ENCODE results near the gene EML6.

DNA sequence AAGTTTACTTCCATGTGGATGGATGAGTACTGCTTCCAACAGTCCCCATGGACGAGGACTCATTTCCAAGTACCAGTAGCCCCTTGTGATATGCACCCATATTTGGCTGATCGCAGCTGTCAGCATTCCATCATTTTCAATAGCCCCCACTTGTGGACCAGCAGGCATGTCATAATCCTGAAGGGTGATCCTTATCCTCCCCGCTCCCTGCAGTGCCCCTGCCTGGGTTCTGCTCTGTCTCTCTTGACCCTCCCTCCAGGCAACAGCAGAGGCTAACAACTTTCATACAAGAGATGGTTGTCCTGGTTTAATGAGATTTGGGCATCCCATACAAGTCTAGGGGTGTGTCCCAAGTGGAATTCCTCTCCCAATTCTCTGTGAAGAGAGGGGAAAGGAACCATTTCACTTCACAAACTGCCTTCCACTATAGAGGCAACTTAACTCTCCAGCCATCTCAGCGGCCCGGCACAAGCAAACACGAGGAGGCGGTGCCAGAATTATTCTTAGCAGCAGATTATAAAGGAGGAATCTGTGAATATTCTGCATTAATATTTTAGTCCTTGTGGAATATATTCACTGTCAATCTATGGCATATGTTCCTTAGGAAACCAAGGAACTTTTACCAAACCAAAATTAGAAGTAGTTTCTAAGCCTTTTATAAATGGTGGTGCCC, 216.1 kb downstream of the EML6 start:
- TF ChIP-seq POLR2AphosphoS5 (IDR thresholded peaks at IDR 0.05; ENCODE audit: low read depth, low read length) (no peak), TAF1 (IDR thresholded peaks at IDR 0.05; ENCODE audit: borderline replicate concordance, insufficient read depth, low read length) (no peak), SIN3A (IDR thresholded peaks at IDR 0.05; ENCODE audit: borderline replicate concordance, insufficient read depth, low read length) (no peak), FOXP2 (optimal IDR thresholded peaks at IDR 0.05; ENCODE audit: borderline replicate concordance, extremely low read depth, extremely low read length, insufficient read depth) (no peak)
- TF ChIP-seq, protein P1, sequence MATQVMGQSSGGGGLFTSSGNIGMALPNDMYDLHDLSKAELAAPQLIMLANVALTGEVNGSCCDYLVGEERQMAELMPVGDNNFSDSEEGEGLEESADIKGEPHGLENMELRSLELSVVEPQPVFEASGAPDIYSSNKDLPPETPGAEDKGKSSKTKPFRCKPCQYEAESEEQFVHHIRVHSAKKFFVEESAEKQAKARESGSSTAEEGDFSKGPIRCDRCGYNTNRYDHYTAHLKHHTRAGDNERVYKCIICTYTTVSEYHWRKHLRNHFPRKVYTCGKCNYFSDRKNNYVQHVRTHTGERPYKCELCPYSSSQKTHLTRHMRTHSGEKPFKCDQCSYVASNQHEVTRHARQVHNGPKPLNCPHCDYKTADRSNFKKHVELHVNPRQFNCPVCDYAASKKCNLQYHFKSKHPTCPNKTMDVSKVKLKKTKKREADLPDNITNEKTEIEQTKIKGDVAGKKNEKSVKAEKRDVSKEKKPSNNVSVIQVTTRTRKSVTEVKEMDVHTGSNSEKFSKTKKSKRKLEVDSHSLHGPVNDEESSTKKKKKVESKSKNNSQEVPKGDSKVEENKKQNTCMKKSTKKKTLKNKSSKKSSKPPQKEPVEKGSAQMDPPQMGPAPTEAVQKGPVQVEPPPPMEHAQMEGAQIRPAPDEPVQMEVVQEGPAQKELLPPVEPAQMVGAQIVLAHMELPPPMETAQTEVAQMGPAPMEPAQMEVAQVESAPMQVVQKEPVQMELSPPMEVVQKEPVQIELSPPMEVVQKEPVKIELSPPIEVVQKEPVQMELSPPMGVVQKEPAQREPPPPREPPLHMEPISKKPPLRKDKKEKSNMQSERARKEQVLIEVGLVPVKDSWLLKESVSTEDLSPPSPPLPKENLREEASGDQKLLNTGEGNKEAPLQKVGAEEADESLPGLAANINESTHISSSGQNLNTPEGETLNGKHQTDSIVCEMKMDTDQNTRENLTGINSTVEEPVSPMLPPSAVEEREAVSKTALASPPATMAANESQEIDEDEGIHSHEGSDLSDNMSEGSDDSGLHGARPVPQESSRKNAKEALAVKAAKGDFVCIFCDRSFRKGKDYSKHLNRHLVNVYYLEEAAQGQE (IDR thresholded peaks at IDR 0.05; ENCODE audit: insufficient read depth in 1 of 2, low read depth in 2 of 2, low read length in 2 of 2): no peak
